Aorta (tissue), 5 donors: ENCODE data around the gene DNAH9. TPM values are rescaled to one million over a fixed set of nuclear protein-coding genes. Genes with fewer than 3 reads are reported as not detected.

Experiments used
- ATAC-seq: fragments of 200-7000 bp; cut with Tn5 transposase; one replicate; pipeline ENCODE4 v1.9.1; 2022; ENCODE audit warnings: moderate library complexity; ENCODE audit not compliant: low FRiP score
- DNase-seq, 2 donors: peaks; one replicate each; pipeline ENCODE4 v3.0.0-alpha.2; 2020
- H3K27ac ChIP-seq, 2 donors: one replicate each; pipeline ENCODE4 v1.5.1; 2013; ENCODE audit warnings: low read length in 2 of 2, mild to moderate bottlenecking in 2 of 2, moderate library complexity in 2 of 2, control low read depth in 1 of 2, inconsistent platforms in 1 of 2, low read depth in 1 of 2
- H3K27me3 ChIP-seq, 2 donors: one replicate each; pipeline ENCODE4 v1.6.1; 2013; ENCODE audit warnings: control low read depth in 1 of 2, low read length in 1 of 2, mild to moderate bottlenecking in 1 of 2, moderate library complexity in 1 of 2; ENCODE audit not compliant: insufficient read depth in 2 of 2, control insufficient read depth in 1 of 2
- H3K36me3 ChIP-seq, 2 donors: one replicate each; pipeline ENCODE4 v1.6.1; 2013; ENCODE audit warnings: control low read depth in 1 of 2, low read length in 1 of 2, mild to moderate bottlenecking in 1 of 2; ENCODE audit not compliant: insufficient read depth in 2 of 2, control insufficient read depth in 1 of 2
- H3K4me1 ChIP-seq, 2 donors: one replicate each; pipeline ENCODE4 v1.6.1; 2013; ENCODE audit warnings: low read length in 2 of 2, control low read depth in 1 of 2, mild to moderate bottlenecking in 1 of 2, moderate library complexity in 1 of 2; ENCODE audit not compliant: insufficient read depth in 2 of 2, control insufficient read depth in 1 of 2
- H3K4me3 ChIP-seq, 2 donors: one replicate each; pipeline ENCODE4 v1.5.1; 2013; ENCODE audit warnings: low read length in 2 of 2, control low read depth in 1 of 2, mild to moderate bottlenecking in 1 of 2
- H3K9me3 ChIP-seq: one replicate; pipeline ENCODE4 v1.6.1; 2013; ENCODE audit warnings: mild to moderate bottlenecking, low read length; ENCODE audit not compliant: control insufficient read depth
- WGBS, 2 donors: extraction: QIAGEN DNeasy Blood & Tissue Kit; methylation state at CpG; one replicate each; pipeline ENCODE4 v1.1.7; 2013; 5-methylcytosine and 5-hydroxymethylcytosine counted together
- intact Hi-C, 2 donors: fragments of 100-400 bp; cut with DNase I; formaldehyde crosslinking; loops; one replicate each; pipeline versions ENCODE4 v1.14.2 to v1.15.0; 2022
- polyA plus RNA-seq, 2 donors: library from polyadenylated mRNA; stranded (reverse); fragments of 200-250 nt; gene quantifications; one replicate each; pipeline ENCODE4 v1.2.3, GENCODE V29; 2013
- total RNA-seq, 2 donors: library from RNA; stranded (reverse); fragmentation: NEBNext Ultra II Directional; extraction: Animal tissue kit (Norgen Biotek cat#: 25700); gene quantifications; one replicate each; pipeline ENCODE4 v1.2.1, GENCODE V29; 2021
- donor health status: healthy with polysubstance abuse.
- donor health status: Bipolar disorder and iron deficiency.
- donor health status: DM: no; HTN: no; CAD: no.
- donor health status: DM: no; HTN: no; CAD: no.
- donor health status: DM: yes; HTN: yes; CAD: no.

The DNAH9 gene
- total and polyA plus RNA-seq, 4 donors, result 0.18 TPM; not detected in 3

DNA sequence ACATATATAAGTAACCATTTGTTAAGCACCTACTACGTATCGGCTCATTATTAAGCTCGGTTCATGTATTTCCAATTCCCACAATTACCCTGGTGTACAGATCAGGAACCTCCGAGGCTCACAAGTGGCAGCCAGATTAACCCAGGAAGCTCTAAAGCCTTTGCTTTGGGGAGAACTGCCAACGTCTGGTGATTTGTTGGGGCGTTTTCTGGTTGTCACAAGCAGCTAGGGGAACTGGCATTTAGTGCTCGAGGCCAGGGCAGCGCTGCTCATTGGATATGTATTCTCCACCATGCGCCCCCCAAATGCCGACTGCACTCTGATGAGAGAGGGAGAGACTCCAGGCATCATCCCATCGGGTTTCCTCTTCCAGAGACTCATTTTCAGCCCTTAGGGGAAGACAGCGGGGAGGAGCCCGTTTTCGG is 398.5 kb downstream of the DNAH9 start:
- Histone ChIP-seq H3K9me3 (no peaks in the 10 kb centered on the region), H3K36me3 (peaks cover 0 to under 1% of the 10 kb centered on the region in 2 donors), H3K27ac (peak overlapping the region in 1 of 2 donors; percentile 82), H3K4me1 (no peaks in the 10 kb centered on the region), H3K4me3 (peak overlapping the region; percentile 51 to 67), H3K27me3 (no peaks in the 10 kb centered on the region)
- WGBS, 2 donors, result 0% methylated on average over 14 of the region's 14 CpGs
- ATAC-seq (peak; percentile 37), DNase-seq (no peak)
- intact Hi-C loops, result no loop called here

DNA sequence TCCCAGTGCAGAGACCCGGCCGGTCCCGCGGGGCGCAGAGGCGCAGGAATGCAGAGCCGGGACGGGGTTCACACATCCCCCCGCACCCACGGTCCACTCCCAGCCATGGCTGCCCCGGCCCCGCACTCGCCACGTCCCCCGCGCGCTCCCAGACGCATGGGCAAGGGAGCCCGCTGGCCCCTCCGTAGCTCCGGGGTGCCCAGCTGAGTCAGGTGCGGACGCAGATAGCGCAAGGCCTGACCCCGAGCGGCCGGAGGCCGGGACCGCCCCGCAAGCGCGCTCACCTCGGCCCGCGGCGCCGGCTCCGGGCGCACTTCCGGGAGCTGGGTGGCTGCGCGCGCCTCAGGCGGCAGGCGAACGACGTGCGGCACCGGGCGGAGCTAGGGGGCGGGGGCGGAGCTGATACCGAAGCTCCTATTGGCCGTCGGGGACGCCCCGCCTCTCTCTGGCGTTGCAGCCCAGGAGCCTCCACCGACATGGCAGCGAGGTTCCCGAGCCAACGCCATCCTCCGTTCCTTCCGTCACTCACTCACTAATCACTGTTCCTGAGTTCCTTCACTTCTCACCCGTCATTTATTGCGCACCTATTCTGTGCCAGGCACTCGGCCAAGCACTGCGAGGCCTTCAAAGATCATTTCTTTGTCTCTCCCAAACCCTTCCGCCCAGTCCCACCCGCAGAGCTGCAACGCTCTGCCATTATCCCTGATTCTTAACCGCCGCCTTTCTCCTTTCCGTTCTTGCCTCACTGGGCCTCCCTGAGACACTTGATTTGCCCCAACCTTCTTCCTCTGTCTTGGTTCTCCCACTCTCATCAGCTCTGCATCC is 399.1 kb downstream of the DNAH9 start, which contains the start of gene ZNF18:
Gene ZNF18, minus strand, starts transcription at position 329 of the 825 bp plus-strand sequence. CDS start 4,646 bp downstream, outside the sequence.
- intact Hi-C loops, result no loop called here
- peak; percentile 100 for ATAC-seq
- no peaks in the 10 kb centered on the region for H3K9me3 ChIP-seq
- H3K27me3 ChIP-seq, result no peaks in the 10 kb centered on the region
- WGBS, 2 donors, result 0 to 1% methylated on average over 56 to 74 of the region's 74 CpGs
- no peaks in the 10 kb centered on the region for H3K36me3 ChIP-seq
- peak within 1 kb of the TSS in 1 of 2 donors; percentile 82 for H3K27ac ChIP-seq
- peak; percentile 99 for DNase-seq
- no peaks in the 10 kb centered on the region for H3K4me1 ChIP-seq
- H3K4me3 ChIP-seq, result peak within 1 kb of the TSS; percentile 51 to 67

DNA sequence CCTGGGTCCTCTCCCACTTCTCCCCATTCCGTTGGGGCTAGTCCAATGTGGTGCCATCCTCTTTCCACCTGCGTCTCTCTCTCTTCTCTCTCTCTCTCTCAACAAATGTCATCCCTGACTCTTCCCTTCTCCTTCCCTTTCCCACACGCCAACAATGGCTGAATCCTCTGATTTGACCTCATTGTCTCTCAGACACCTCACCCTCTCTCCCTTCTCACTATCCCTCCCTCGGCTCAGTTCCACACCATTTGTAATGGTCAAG is 399.6 kb downstream of the DNAH9 start:
- Histone ChIP-seq H3K9me3 (no peaks in the 10 kb centered on the region), H3K27ac (peak overlapping the region in 1 of 2 donors; percentile 46), H3K4me3 (peak overlapping the region; percentile 29 to 30), H3K36me3 (no peaks in the 10 kb centered on the region), H3K4me1 (no peaks in the 10 kb centered on the region), H3K27me3 (no peaks in the 10 kb centered on the region)
- intact Hi-C loops, result no loop called here
- 57 to 66% methylated on average over 4 of the region's 4 CpGs for WGBS, 2 donors
- ATAC-seq, result no peak
- no peak for DNase-seq

DNA sequence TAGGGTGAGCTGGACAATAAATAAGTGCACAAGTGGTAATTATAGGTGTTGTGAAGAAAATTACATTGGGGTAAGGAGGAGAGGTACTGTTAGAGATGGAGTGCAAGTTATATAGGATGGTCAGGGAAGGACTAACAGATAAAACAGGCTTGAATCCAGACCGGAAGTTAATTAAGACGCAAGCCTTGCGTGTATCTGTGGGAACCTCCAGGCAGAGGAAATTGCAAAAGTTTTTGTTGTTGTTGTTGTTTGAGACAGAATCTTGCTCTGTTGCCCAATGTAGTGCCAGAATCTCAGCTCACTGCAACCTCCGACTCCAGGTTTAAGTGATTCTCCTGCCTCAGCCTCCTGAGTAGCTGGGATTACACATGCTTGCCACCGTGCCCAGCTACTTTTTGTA is 401.4 kb downstream of the DNAH9 start:
- Histone ChIP-seq H3K27me3 (no peaks in the 10 kb centered on the region), H3K4me3 (no peak overlapping the region), H3K4me1 (no peaks in the 10 kb centered on the region), H3K9me3 (no peaks in the 10 kb centered on the region), H3K36me3 (no peaks in the 10 kb centered on the region), H3K27ac (no peak overlapping the region)
- DNase-seq, result no peak
- intact Hi-C loops, result no loop called here
- no peak for ATAC-seq
- 92 to 96% methylated on average over 5 of the region's 5 CpGs for WGBS, 2 donors

DNA sequence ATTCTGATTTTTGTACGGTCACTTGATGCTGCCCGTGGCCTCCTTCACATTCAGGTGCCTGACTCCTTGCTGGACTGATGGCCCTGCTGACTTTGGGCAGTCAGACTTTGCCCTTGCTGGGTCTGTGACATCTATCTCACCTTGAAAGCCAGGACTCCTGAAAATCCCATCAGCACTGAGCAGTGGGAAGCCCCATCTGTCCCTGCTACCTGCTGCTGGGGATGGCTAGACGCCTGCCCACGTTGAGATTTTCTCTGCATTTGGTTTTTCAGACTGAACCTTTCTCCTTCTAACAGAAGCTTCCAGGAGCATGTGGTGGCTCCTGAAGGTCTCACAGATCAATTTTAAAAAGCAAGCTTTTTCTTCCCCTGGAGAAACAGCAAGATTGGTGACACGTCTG is 409.2 kb downstream of the DNAH9 start:
- 88 to 90% methylated on average over 5 of the region's 5 CpGs for WGBS, 2 donors
- H3K4me3 ChIP-seq, result no peak overlapping the region
- ATAC-seq (no peak), DNase-seq (no peak)
- no peaks in the 10 kb centered on the region for H3K4me1 ChIP-seq
- no peaks in the 10 kb centered on the region for H3K36me3 ChIP-seq
- H3K9me3 ChIP-seq, result no peaks in the 10 kb centered on the region
- no peaks in the 10 kb centered on the region for H3K27me3 ChIP-seq
- no peak overlapping the region for H3K27ac ChIP-seq
- intact Hi-C loops, result no loop called here
